ENCODE data around the gene GCH1. TPM values are rescaled to one million over a fixed set of nuclear protein-coding genes. Genes with fewer than 3 reads are reported as not detected.

The GCH1 gene
- total RNA-seq, 1 donor from 2014 or later = 9.0 TPM

- Histone ChIP-seq H3K36me3 (no peaks in the 10 kb centered on the region), H3F3A (ENCODE audit: low read depth) (no peaks in the 10 kb centered on the region), H3K4me1 (no peaks in the 10 kb centered on the region), H3K27ac (no peak overlapping the region), H2AFZ (replicated peaks) (no peak overlapping the region), H3K9ac (no peak overlapping the region), H3K4me2 (no peak overlapping the region), H3K79me2 (ENCODE audit: low read depth) (no peaks in the 10 kb centered on the region), H3K9me3 (ENCODE audit: low read depth) (no peaks in the 10 kb centered on the region), H4K20me1 (ENCODE audit: low read depth) (no peaks in the 10 kb centered on the region), H3K4me3 (no peak overlapping the region), H3K27me3 (no peaks in the 10 kb centered on the region)
- Mint-ChIP-seq H3K9me3 (no peaks in the 10 kb centered on the region), H3K27ac (no peak overlapping the region), H3K36me3 (no peaks in the 10 kb centered on the region), H3K4me3 (no peak overlapping the region), H3K4me1 (no peaks in the 10 kb centered on the region), H3K27me3 (ENCODE audit: insufficient read depth, low read depth) (no peaks in the 10 kb centered on the region)
- TF ChIP-seq EZH2 (IDR thresholded peaks at IDR 0.05) (no peak), EZH2phosphoT487 (IDR thresholded peaks at IDR 0.05) (no peak), CTCF (IDR thresholded peaks at IDR 0.05) (no peak)
- DNase-seq (ENCODE audit: low spot score) = no peak
Measured at GRCh38 chr14:54840336-54840735, 62.3 kb downstream of the GCH1 start.

GRCh38 chr14:54839701-54840119 is 62.9 kb downstream of the GCH1 start:
- no peak for TF ChIP-seq EZH2phosphoT487 (IDR thresholded peaks at IDR 0.05)
- no peak for TF ChIP-seq CTCF (IDR thresholded peaks at IDR 0.05)
- TF ChIP-seq EZH2 (IDR thresholded peaks at IDR 0.05) = no peak
- H3K4me3 ChIP-seq = no peak overlapping the region
- H4K20me1 ChIP-seq (ENCODE audit: low read depth) = no peaks in the 10 kb centered on the region
- H3K36me3 ChIP-seq = no peaks in the 10 kb centered on the region
- H3K79me2 ChIP-seq (ENCODE audit: low read depth) = no peaks in the 10 kb centered on the region
- no peak overlapping the region for H3K27ac ChIP-seq
- no peaks in the 10 kb centered on the region for H3K27me3 ChIP-seq
- Mint-ChIP-seq H3K9me3 (no peaks in the 10 kb centered on the region), H3K4me1 (no peaks in the 10 kb centered on the region), H3K4me3 (no peak overlapping the region), H3K27ac (no peak overlapping the region), H3K36me3 (no peaks in the 10 kb centered on the region), H3K27me3 (ENCODE audit: insufficient read depth, low read depth) (no peaks in the 10 kb centered on the region)
- H3K4me2 ChIP-seq = no peak overlapping the region
- no peak overlapping the region for H2AFZ ChIP-seq (replicated peaks)
- no peaks in the 10 kb centered on the region for H3F3A ChIP-seq (ENCODE audit: low read depth)
- H3K4me1 ChIP-seq = no peaks in the 10 kb centered on the region
- H3K9ac ChIP-seq = no peak overlapping the region
- no peak for DNase-seq (ENCODE audit: low spot score)
- no peaks in the 10 kb centered on the region for H3K9me3 ChIP-seq (ENCODE audit: low read depth)

- Mint-ChIP-seq H3K4me1 (no peaks in the 10 kb centered on the region), H3K36me3 (no peaks in the 10 kb centered on the region), H3K27ac (no peak overlapping the region), H3K9me3 (no peaks in the 10 kb centered on the region), H3K27me3 (ENCODE audit: insufficient read depth, low read depth) (no peaks in the 10 kb centered on the region), H3K4me3 (no peak overlapping the region)
- H3K36me3 ChIP-seq = no peaks in the 10 kb centered on the region
- H4K20me1 ChIP-seq (ENCODE audit: low read depth) = no peaks in the 10 kb centered on the region
- H3K27me3 ChIP-seq = no peaks in the 10 kb centered on the region
- no peak for DNase-seq (ENCODE audit: low spot score)
- no peaks in the 10 kb centered on the region for H3K9me3 ChIP-seq (ENCODE audit: low read depth)
- no peaks in the 10 kb centered on the region for H3F3A ChIP-seq (ENCODE audit: low read depth)
- no peak overlapping the region for H3K4me3 ChIP-seq
- H3K4me2 ChIP-seq = no peak overlapping the region
- H3K9ac ChIP-seq = no peak overlapping the region
- no peak overlapping the region for H3K27ac ChIP-seq
- no peak overlapping the region for H2AFZ ChIP-seq (replicated peaks)
- H3K79me2 ChIP-seq (ENCODE audit: low read depth) = no peaks in the 10 kb centered on the region
- TF ChIP-seq EZH2phosphoT487 (IDR thresholded peaks at IDR 0.05) (no peak), CTCF (IDR thresholded peaks at IDR 0.05) (no peak), EZH2 (IDR thresholded peaks at IDR 0.05) (no peak)
- no peaks in the 10 kb centered on the region for H3K4me1 ChIP-seq
Measured at GRCh38 chr14:54838931-54839512, 63.6 kb downstream of the GCH1 start.
